Left renal cortex interstitium (tissue), 4 donors: Measurements from ENCODE around the gene FAM217A. TPM values are rescaled to one million over a fixed set of nuclear protein-coding genes. Genes with fewer than 3 reads are reported as not detected.

Experiments
- DNase-seq, 4 donors: peaks; one replicate each; pipeline ENCODE4 v3.0.0-alpha.2; 2013; ENCODE audit warnings: low read depth in 4 of 4, low spot score in 2 of 4, missing footprints in 1 of 4
- polyA plus RNA-seq, 4 donors: library from polyadenylated mRNA; unstranded; fragments of 120-200 nt; gene quantifications; one replicate each; pipeline ENCODE4 v1.2.1, GENCODE V29; 2013; ENCODE audit not compliant: insufficient read length in 4 of 4

The FAM217A gene
- polyA plus RNA-seq, 4 donors: 0.67 to 4.0 (median 2.6) TPM

DNA sequence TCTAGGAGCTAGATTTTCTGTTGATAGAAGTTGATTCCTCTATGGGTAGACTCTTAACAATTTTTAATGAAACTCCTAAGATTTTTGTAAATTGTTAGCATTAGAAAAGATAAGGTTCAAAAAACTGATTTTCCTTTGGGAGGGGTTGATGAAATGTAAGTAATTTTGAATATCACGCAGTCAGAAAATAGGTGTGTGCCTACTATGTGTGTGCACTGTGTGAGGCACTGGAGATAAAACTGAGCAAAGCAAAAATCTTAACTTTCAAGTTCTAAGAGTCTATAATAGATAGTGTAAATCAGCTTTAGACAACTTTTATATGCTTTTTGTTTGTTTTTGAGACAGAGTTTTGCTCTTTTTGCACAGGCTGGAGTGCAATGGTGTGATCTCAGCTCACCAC, 53.3 kb downstream of the FAM217A start:
- no peak for DNase-seq

DNA sequence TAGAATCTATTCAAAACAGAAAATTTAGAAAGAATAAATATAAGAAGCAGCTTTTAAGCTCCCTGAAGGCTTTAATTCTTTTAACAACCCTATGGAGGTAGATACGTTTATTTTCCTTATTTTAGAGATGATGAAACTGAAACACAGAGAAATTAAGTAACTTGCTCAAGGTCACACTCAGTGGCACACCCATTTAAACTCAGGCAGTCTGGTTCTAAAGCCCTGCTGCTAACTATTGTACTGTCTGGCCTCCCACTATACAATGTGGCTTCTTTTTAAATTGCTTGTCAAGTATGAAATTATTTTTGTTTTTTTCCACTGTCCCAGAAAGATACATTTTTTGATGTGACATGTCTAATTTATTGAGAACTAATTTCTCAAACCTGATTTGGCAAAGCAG, 55.7 kb downstream of the FAM217A start:
- DNase-seq: no peak

DNA sequence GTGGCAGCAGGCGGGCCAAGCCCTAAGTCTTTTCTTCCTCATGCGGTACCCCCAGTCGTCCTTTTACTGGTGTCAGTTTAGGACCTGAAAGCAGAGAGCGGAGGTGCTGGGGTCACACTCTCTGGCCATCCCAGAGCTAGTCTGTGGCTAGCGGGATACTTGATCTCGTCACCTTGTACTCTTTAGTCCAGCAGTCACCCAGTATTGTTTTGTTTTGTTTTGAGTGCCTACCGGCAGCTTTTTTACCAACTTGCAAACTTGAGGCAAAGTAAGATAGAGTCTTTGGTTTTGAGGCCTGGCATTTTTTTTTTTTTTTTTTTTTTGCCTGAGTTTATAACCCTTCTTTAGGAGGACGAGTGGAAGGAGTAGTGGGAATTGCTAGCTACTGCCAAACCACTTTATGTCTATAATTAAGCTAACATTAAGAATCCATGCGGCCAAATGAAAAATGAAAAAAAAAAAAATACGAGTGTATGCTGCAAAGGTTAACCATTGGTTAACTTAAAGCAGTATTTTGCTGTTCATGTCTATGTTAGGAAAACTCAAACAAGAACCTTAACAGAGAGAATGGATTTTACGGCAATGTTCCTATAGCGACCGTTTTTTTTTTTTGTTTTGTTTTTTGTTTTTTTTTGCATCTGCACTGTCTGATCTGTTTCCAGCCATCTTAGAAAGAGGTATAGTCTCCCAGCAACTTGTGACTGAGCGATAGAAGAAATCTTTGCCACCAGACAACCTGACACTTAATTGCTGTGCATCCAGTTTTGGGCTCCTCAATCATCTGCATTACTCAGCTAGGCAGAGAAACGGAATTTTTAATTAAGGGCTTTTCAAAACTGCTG, 56.9 kb downstream of the FAM217A start:
- DNase-seq: peak in 2 of 4 donors; percentile 19 to 47

DNA sequence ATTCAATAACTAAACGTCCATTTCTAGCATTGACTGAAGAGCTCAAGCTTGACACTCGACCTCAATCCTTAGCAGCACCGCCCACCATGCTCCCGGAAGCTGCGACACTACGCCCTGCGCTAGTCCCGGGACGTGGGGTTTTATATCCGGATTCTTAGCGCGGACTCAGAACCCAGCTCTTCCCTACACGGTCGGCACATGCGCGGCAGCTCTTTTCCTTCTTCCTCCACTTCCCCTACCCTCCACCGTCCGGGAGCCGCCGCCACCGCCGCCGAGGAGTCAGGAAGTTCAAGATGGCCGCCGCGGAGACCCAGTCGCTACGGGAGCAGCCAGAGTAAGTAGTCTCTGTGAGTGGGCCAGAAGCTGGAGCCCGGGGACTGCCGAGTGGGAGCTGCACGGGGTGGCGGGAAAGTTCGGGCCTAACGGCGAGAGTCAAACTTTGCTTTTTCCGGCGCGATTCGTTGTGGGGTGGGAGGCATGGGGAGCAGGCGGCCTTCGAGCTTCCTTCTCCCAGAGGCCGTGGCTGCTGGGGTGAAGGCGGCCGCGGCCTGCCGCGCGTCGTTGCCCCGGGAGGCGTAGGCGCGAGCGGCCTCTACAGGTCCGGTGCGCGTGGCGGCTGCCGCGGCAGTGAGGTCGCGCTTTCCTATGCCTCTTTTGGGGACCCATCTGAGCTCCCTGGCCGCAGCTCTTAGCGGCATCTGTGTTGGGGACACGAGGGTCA, 57.6 kb downstream of the FAM217A start:
- peak; percentile 86 to 95 (median 90) for DNase-seq

DNA sequence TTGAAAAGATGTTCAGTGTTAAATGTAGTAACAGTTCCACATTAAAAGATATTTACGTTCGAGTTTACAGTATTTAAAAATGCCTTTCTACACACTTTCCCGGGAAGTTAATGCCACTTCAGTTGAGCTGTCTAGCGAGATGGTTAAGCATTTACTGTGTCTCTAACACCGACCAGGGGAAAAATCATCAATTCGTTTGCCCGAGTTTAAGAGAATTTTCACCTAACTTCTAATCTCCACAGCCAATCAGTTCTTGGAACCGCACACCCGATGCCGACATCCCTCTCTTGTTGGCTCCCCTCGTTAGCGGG, 58.2 kb downstream of the FAM217A start:
- DNase-seq: no peak

DNA sequence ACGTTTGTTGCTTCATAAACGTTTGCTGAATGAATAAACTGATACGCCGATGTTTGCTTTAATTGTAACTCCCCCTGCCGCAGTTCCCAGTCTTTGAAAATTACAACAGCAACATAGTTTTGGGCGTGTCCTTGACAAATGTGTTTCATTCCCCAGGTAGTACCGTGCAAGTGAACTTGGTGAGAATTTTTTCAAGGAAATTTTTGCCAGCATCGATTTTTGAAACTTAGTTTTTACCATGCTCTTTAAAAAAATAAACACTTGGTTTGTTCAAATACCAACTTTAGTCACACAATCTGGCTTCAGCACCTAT, 60.1 kb downstream of the FAM217A start:
- DNase-seq: no peak

Other genes starting within 250 kb of the FAM217A start
- 10 to 100 TPM; 11.3 to 16.2 (median 13.2) TPM for gene FAM50B, start 229.8 kb downstream of the FAM217A start, polyA plus RNA-seq
- 100 to 1,000 TPM in 1 of 4 donors, 10 to 100 TPM in 3; 84.3 to 125 (median 91.2) TPM for gene ECI2, start 56.4 kb upstream of the FAM217A start, polyA plus RNA-seq